SK-N-SH (cell line): ENCODE data around the gene SRSF2. TPM values are rescaled to one million over a fixed set of nuclear protein-coding genes. Genes with fewer than 3 reads are reported as not detected.

Experiments
- CTCF ChIA-PET: fragments of 300-600, 350-600 bp; formaldehyde crosslinking; extraction: SDS; loops from one replicate; lab custom pipeline; 2021; lab: Yijun Ruan, JAX
- POLR2A ChIA-PET: fragments of 350-600 bp; sonication (Branson Sonifier 250); formaldehyde crosslinking; extraction: SDS; loops from one replicate; lab custom pipeline; 2020; ENCODE audit warnings: antibody characterized with exemption, inconsistent platforms; lab: Yijun Ruan, JAX
- DNase-seq: peaks from one replicate; pipeline ENCODE4 v3.0.0; 2012
- H2AFZ ChIP-seq: fragments of 200-600 bp; sonication (generic); 2 replicates; pipeline ENCODE4 v1.8.1; 2016; ENCODE audit warnings: antibody characterized with exemption, mild to moderate bottlenecking, low read depth
- H3F3A ChIP-seq: fragments of 200-600 bp; sonication (generic); replicated peaks from 2 replicates; pipeline ENCODE3; 2016; ENCODE audit warnings: antibody characterized with exemption, mild to moderate bottlenecking; ENCODE audit not compliant: insufficient read depth
- H3K27ac ChIP-seq, 2 experiments: fragments of 200-500 bp in 1 of 2; fragments of 200-600 bp in 1 of 2; sonication (Bioruptor generic) in 1 of 2; sonication (generic), shearing (Covaris generic) in 1 of 2; 2 replicates each; pipeline versions ENCODE4 v1.5.1 to v1.6.1; 2014 to 2016; ENCODE audit warnings: low read depth in 2 of 2, inconsistent platforms in 1 of 2, low read length in 1 of 2, mild to moderate bottlenecking in 1 of 2, mixed read lengths in 1 of 2
- H3K27me3 ChIP-seq: fragments of 200-600 bp; sonication (generic), shearing (Covaris generic); 2 replicates; pipeline ENCODE4 v1.6.1; 2016; ENCODE audit warnings: mixed run types; ENCODE audit not compliant: insufficient read depth
- H3K36me3 ChIP-seq, 2 experiments: fragments of 200-500 bp in 1 of 2; fragments of 200-600 bp in 1 of 2; sonication (Bioruptor generic) in 1 of 2; sonication (generic) in 1 of 2; replicated peaks in 1 of 2; 2 replicates each; pipeline versions ENCODE3 to v1.5.1; 2014 to 2016; ENCODE audit warnings: low read length in 1 of 2, mild to moderate bottlenecking in 1 of 2; ENCODE audit not compliant: insufficient read depth in 2 of 2, control insufficient read depth in 1 of 2
- H3K4me1 ChIP-seq, 2 experiments: fragments of 200-500 bp in 1 of 2; fragments of 200-600 bp in 1 of 2; sonication (Bioruptor generic) in 1 of 2; sonication (generic), shearing (Covaris generic) in 1 of 2; 2 replicates each; pipeline versions ENCODE4 v1.5.1 to v1.6.1; 2014 to 2016; ENCODE audit warnings: low read depth in 1 of 2, low read length in 1 of 2, mixed run types in 1 of 2; ENCODE audit not compliant: insufficient read depth in 2 of 2, control insufficient read depth in 1 of 2
- H3K4me2 ChIP-seq: fragments of 200-600 bp; sonication (generic), shearing (Covaris generic); 2 replicates; pipeline ENCODE4 v1.6.1; 2017; ENCODE audit warnings: mixed run types
- H3K4me3 ChIP-seq, 2 experiments: fragments of 200-500 bp in 1 of 2; fragments of 200-600 bp in 1 of 2; sonication (Bioruptor generic) in 1 of 2; sonication (generic), shearing (Covaris generic) in 1 of 2; 2 replicates each; pipeline versions ENCODE4 v1.5.1 to v1.8.1; 2014 to 2016; ENCODE audit warnings: low read depth in 2 of 2, inconsistent platforms in 1 of 2, low read length in 1 of 2, mild to moderate bottlenecking in 1 of 2, mixed read lengths in 1 of 2, moderate library complexity in 1 of 2
- H3K79me2 ChIP-seq: fragments of 200-600 bp; sonication (generic); 2 replicates; pipeline ENCODE4 v1.8.1; 2017; ENCODE audit warnings: mild to moderate bottlenecking; ENCODE audit not compliant: insufficient read depth
- H3K9ac ChIP-seq: fragments of 200-600 bp; sonication (generic); 2 replicates; pipeline ENCODE4 v1.6.1; 2017; ENCODE audit warnings: mixed run types
- H3K9me2 ChIP-seq: fragments of 200-600 bp; sonication (generic); 2 replicates; pipeline ENCODE4 v1.6.1; 2017; ENCODE audit warnings: mixed run types
- H3K9me3 ChIP-seq: fragments of 200-600 bp; sonication (generic); 2 replicates; pipeline ENCODE4 v1.6.1; 2017; ENCODE audit warnings: mixed run types, mild to moderate bottlenecking, moderate library complexity
- H4K20me1 ChIP-seq: fragments of 200-600 bp; sonication (generic); 2 replicates; pipeline ENCODE4 v1.6.1; 2017; ENCODE audit warnings: mild to moderate bottlenecking, mixed run types; ENCODE audit not compliant: insufficient read depth
- CHD2 ChIP-seq: fragments of 150-350 bp; IDR thresholded peaks from 2 replicates; pipeline ENCODE4 v1.6.1; 2018; ENCODE audit warnings: low read length; ENCODE audit not compliant: partially characterized antibody
- CTCF ChIP-seq: fragments of 200-600 bp; sonication (generic); IDR thresholded peaks from 2 replicates; pipeline ENCODE4 v1.6.1; 2017; ENCODE audit warnings: antibody characterized with exemption, mild to moderate bottlenecking, moderate library complexity
- ELF1 ChIP-seq: IDR thresholded peaks from 2 replicates; pipeline ENCODE4 v1.4.0; 2012
- EP300 ChIP-seq, 2 experiments: IDR thresholded peaks; 2 replicates each; pipeline versions ENCODE4 v1.4.0 to v1.6.1; 2012; ENCODE audit warnings: borderline replicate concordance in 1 of 2, low read depth in 1 of 2, low read length in 1 of 2
- FOSL2 ChIP-seq: IDR thresholded peaks from 2 replicates; pipeline ENCODE4 v1.4.0; 2012; ENCODE audit warnings: low read depth, mild to moderate bottlenecking, moderate library complexity, borderline replicate concordance
- GATA2 ChIP-seq: sonication (generic); formaldehyde crosslinking; IDR thresholded peaks from 2 replicates; pipeline ENCODE4 v1.5.0; 2020; ENCODE audit warnings: mild to moderate bottlenecking, missing genetic modification reagents
- IRF3 ChIP-seq: fragments of 150-350 bp; IDR thresholded peaks from 2 replicates; pipeline ENCODE4 v1.6.1; 2016; ENCODE audit warnings: mild to moderate bottlenecking, low read depth, low read length
- JUND ChIP-seq: IDR thresholded peaks from 2 replicates; pipeline ENCODE4 v1.4.0; 2012
- MEF2A ChIP-seq: IDR thresholded peaks from 2 replicates; pipeline ENCODE4 v1.4.0; 2012; ENCODE audit warnings: low read depth, borderline replicate concordance
- PBX3 ChIP-seq: IDR thresholded peaks from 2 replicates; pipeline ENCODE4; 2012
- POLR2AphosphoS5 ChIP-seq: IDR thresholded peaks from 2 replicates; pipeline ENCODE4 v1.6.1; 2012; ENCODE audit warnings: low read depth, low read length
- RAD21 ChIP-seq: IDR thresholded peaks from 2 replicates; pipeline ENCODE4 v1.6.1; 2012; ENCODE audit warnings: mild to moderate bottlenecking, low read length
- RCOR1 ChIP-seq: fragments of 150-350 bp; IDR thresholded peaks from 2 replicates; pipeline ENCODE4 v1.6.1; 2017; ENCODE audit warnings: antibody characterized with exemption, low read length
- REST ChIP-seq: IDR thresholded peaks from 2 replicates; pipeline ENCODE4 v1.6.1; 2012; ENCODE audit warnings: mild to moderate bottlenecking, low read depth, low read length, moderate library complexity
- RXRA ChIP-seq: IDR thresholded peaks from 2 replicates; pipeline ENCODE4 v1.4.0; 2012; ENCODE audit warnings: low read depth, mild to moderate bottlenecking, borderline replicate concordance
- SIN3A ChIP-seq: IDR thresholded peaks from 2 replicates; pipeline ENCODE4 v1.6.1; 2012; ENCODE audit warnings: low read depth, mild to moderate bottlenecking, low read length, moderate library complexity, borderline replicate concordance
- SMC3 ChIP-seq: IDR thresholded peaks from 2 replicates; pipeline ENCODE4 v1.6.1; 2012; ENCODE audit warnings: low read depth, low read length, improper control_type of control experiment
- TAF1 ChIP-seq: IDR thresholded peaks from 2 replicates; pipeline ENCODE4 v1.6.1; 2012; ENCODE audit warnings: low read depth, mild to moderate bottlenecking, low read length, moderate library complexity, borderline replicate concordance
- USF2 ChIP-seq: fragments of 150-350 bp; IDR thresholded peaks from 2 replicates; pipeline ENCODE4 v1.6.1; 2017; ENCODE audit warnings: antibody characterized with exemption, low read length, low read depth, borderline replicate concordance
- WGBS: methylation state at CpG from one replicate; pipeline ENCODE4 v1.1.6; 2017; ENCODE audit warnings: low lambda C conversion rate; 5-methylcytosine and 5-hydroxymethylcytosine counted together
- polyA plus RNA-seq, 3 experiments: library from polyadenylated mRNA; depleted of rRNA; stranded (reverse); fragments of >200 nt; gene quantifications; 2 replicates each; pipeline ENCODE4 v1.2.3, GENCODE V29; 2012

The SRSF2 gene
- polyA plus RNA-seq, 1 of the 3 experiments (the other 2 are of a cell fraction) = 211 TPM

- Histone ChIP-seq H3K9me2 (no peaks in the 10 kb centered on the region), H3K27me3 (no peaks in the 10 kb centered on the region), H3K36me3 (peaks cover 8 to 13% of the 10 kb centered on the region in 2 experiments), H3F3A (peaks cover 4% of the 10 kb centered on the region), H3K9ac (no peak overlapping the region), H3K79me2 (no peaks in the 10 kb centered on the region), H3K4me1 (no peaks in the 10 kb centered on the region), H3K27ac (no peak overlapping the region), H3K4me3 (no peak overlapping the region), H3K9me3 (no peaks in the 10 kb centered on the region), H2AFZ (no peak overlapping the region), H3K4me2 (no peak overlapping the region), H4K20me1 (no peaks in the 10 kb centered on the region)
- DNase-seq = no peak
- TF ChIP-seq SIN3A = no peak
- no peak for TF ChIP-seq JUND
- no peak for TF ChIP-seq RCOR1
- TF ChIP-seq FOSL2 = no peak
- TF ChIP-seq REST = no peak
- TF ChIP-seq ELF1 = no peak
- TF ChIP-seq RXRA = no peak
- TF ChIP-seq IRF3 = no peak
- TF ChIP-seq TAF1 = no peak
- no peak for TF ChIP-seq GATA2 (CRISPR knock-in tag)
- TF ChIP-seq POLR2AphosphoS5 = no peak
- no peak for TF ChIP-seq EP300 (IDR thresholded peaks at IDR 0.05; ENCODE audit: borderline replicate concordance in 1 of 2, low read depth in 1 of 2, low read length in 1 of 2)
- no peak for TF ChIP-seq RAD21
- no peak for TF ChIP-seq USF2
- no peak for TF ChIP-seq CTCF
- no peak for TF ChIP-seq CHD2
- no peak for TF ChIP-seq SMC3
- no peak for TF ChIP-seq PBX3
- TF ChIP-seq MEF2A = no peak
- WGBS = 75% methylated on average over 5 of the region's 5 CpGs
- POLR2A ChIA-PET = interaction anchor here (0.7 kb wide), 1 partner anchor 20 kb away, joined by 3 read pairs; no protein-coding TSS in a partner anchor
- CTCF ChIA-PET = interaction anchor here (0.8 to 1.5 kb wide), 3 partner anchors 33 to 304 kb away, joined by 3 to 6 read pairs (median 3); no protein-coding TSS in a partner anchor
These were observed 46.0 kb upstream of the SRSF2 start for GRCh38 chr17:76783146-76783545.
